Femur (tissue), 1 donor: ENCODE results near the gene PXK.

ENCODE experiments used
- DNase-seq: peaks from one replicate; pipeline ENCODE4 v3.0.0-alpha.2; 2017

The PXK gene

GRCh38 chr3:58349792-58350626 is 17.3 kb downstream of the PXK start:
- no peak for DNase-seq

- no peak for DNase-seq
Measured at GRCh38 chr3:58350627-58351013, 17.9 kb downstream of the PXK start.

GRCh38 chr3:58351920-58352319 is 19.2 kb downstream of the PXK start:
- DNase-seq = no peak

- DNase-seq = no peak
Measured at GRCh38 chr3:58352626-58353025, 19.9 kb downstream of the PXK start.

- no peak for DNase-seq
Measured at GRCh38 chr3:58353722-58354553, 21.2 kb downstream of the PXK start.

- no peak for DNase-seq
Measured at GRCh38 chr3:58355179-58355578, 22.5 kb downstream of the PXK start.

GRCh38 chr3:58356054-58356453 is 23.4 kb downstream of the PXK start:
- no peak for DNase-seq

GRCh38 chr3:58357402-58357801 is 24.7 kb downstream of the PXK start:
- DNase-seq = no peak

- no peak for DNase-seq
Measured at GRCh38 chr3:58358092-58358491, 25.4 kb downstream of the PXK start.

GRCh38 chr3:58358808-58359207 is 26.1 kb downstream of the PXK start:
- no peak for DNase-seq

- DNase-seq = no peak
Measured at GRCh38 chr3:58359621-58360020, 26.9 kb downstream of the PXK start.

GRCh38 chr3:58361866-58362265 is 29.2 kb downstream of the PXK start:
- DNase-seq = no peak

- no peak for DNase-seq
Measured at GRCh38 chr3:58366699-58367098, 34.0 kb downstream of the PXK start.

- no peak for DNase-seq
Measured at GRCh38 chr3:58369038-58369437, 36.3 kb downstream of the PXK start.

- DNase-seq = no peak
Measured at GRCh38 chr3:58369876-58370275, 37.2 kb downstream of the PXK start.

GRCh38 chr3:58370407-58370806 is 37.7 kb downstream of the PXK start:
- DNase-seq = no peak

GRCh38 chr3:58371754-58372153 is 39.1 kb downstream of the PXK start:
- no peak for DNase-seq

- DNase-seq = no peak
Measured at GRCh38 chr3:58375254-58375653, 42.6 kb downstream of the PXK start.

GRCh38 chr3:58377168-58377567 is 44.5 kb downstream of the PXK start:
- DNase-seq = no peak

- no peak for DNase-seq
Measured at GRCh38 chr3:58377750-58378149, 45.1 kb downstream of the PXK start.

GRCh38 chr3:58379351-58380073 is 46.8 kb downstream of the PXK start:
- DNase-seq = no peak

GRCh38 chr3:58383476-58383875 is 50.8 kb downstream of the PXK start:
- no peak for DNase-seq

GRCh38 chr3:58383904-58384303 is 51.2 kb downstream of the PXK start:
- peak; percentile 71 for DNase-seq
